Activated CD8-positive, alpha-beta T cell treated with anti-CD3 and anti-CD28 coated beads, Interleukin-2, amount 10 ng/mL, durations not matched to agents 7 days and 5 days (primary cell): ENCODE data around the gene CNTD1. TPM values are rescaled to one million over a fixed set of nuclear protein-coding genes. Genes with fewer than 3 reads are reported as not detected.

Experiments used
- microRNA-seq: library from miRNA; unstranded; fragments of <30 nt; microRNA quantifications from one replicate; pipeline ENCODE4 v1.2.0, GENCODE V29; 2022
- total RNA-seq, 2 experiments: library from RNA; stranded (reverse); gene quantifications; one replicate each; pipeline ENCODE4 v1.2.3, GENCODE V29; 2021

The CNTD1 gene
- total RNA-seq, 2 experiments from 2014 or later: not detected

Small RNA genes within 50 kb of the gene (microRNA-seq; reads per million reads assigned to microRNA genes)
- gene MIR6781: 3.4 reads per million

Other genes with a start within 250 kb of the CNTD1 start
- under 1 TPM; 0.53 to 0.60 TPM for gene HSD17B1, start 245.9 kb upstream of the CNTD1 start, total RNA-seq
- 10 to 100 TPM; 54.8 to 62.1 TPM for gene COASY, start 236.7 kb upstream of the CNTD1 start, total RNA-seq
- 10 to 100 TPM; 65.8 to 65.9 TPM for gene MLX, start 231.8 kb upstream of the CNTD1 start, total RNA-seq
- 10 to 100 TPM; 19.2 to 21.8 TPM for gene PSMC3IP, start 221.1 kb upstream of the CNTD1 start, total RNA-seq
- gene RETREG3, start 189.5 kb upstream of the CNTD1 start, total RNA-seq: 10 to 100 TPM; 53.6 to 54.7 TPM
- 10 to 100 TPM; 82.3 to 83.4 TPM for gene TUBG1, start 189.2 kb upstream of the CNTD1 start, total RNA-seq
- 1 to 10 TPM; 8.0 to 8.1 TPM for gene TUBG2, start 139.6 kb upstream of the CNTD1 start, total RNA-seq
- gene PLEKHH3, start 121.9 kb upstream of the CNTD1 start, total RNA-seq: 1 to 10 TPM in 1 of 2 experiments, under 1 TPM in 1; 0.79 to 1.2 TPM
- under 1 TPM; 0.13 to 0.29 TPM for gene CCR10, start 117.0 kb upstream of the CNTD1 start, total RNA-seq
- gene CNTNAP1, start 116.3 kb upstream of the CNTD1 start, total RNA-seq: under 1 TPM; 0.71 to 0.78 TPM
- gene EZH1, start 53.8 kb upstream of the CNTD1 start, total RNA-seq: 10 to 100 TPM; 32.4 to 37.7 TPM
- not detected for gene RAMP2, start 37.6 kb upstream of the CNTD1 start, total RNA-seq
- gene VPS25, start 25.4 kb upstream of the CNTD1 start, total RNA-seq: 10 to 100 TPM; 67.8 to 70.5 TPM
- gene WNK4, start 18.3 kb upstream of the CNTD1 start, total RNA-seq: under 1 TPM; 0.37 to 0.66 TPM
- gene COA3, start 157 bp upstream of the CNTD1 start, total RNA-seq: 10 to 100 TPM; 41.4 to 41.5 TPM
- 10 to 100 TPM; 86.7 to 89.7 TPM for gene BECN1, start 25.4 kb downstream of the CNTD1 start, total RNA-seq
- 100 to 1,000 TPM; 141 to 145 TPM for gene PSME3, start 34.5 kb downstream of the CNTD1 start, total RNA-seq
- gene AOC2, start 45.7 kb downstream of the CNTD1 start, total RNA-seq: 1 to 10 TPM; 2.0 to 2.1 TPM
- gene AOC3, start 52.3 kb downstream of the CNTD1 start, total RNA-seq: 1 to 10 TPM; 1.0 to 1.4 TPM
- gene G6PC1, start 101.9 kb downstream of the CNTD1 start, total RNA-seq: not detected
- gene AARSD1, start 165.6 kb downstream of the CNTD1 start, total RNA-seq: 10 to 100 TPM; 37.6 to 38.3 TPM
- gene PTGES3L, start 181.2 kb downstream of the CNTD1 start, total RNA-seq: under 1 TPM; 0.37 to 0.86 TPM
- 10 to 100 TPM; 16.2 to 16.8 TPM for gene RUNDC1, start 181.7 kb downstream of the CNTD1 start, total RNA-seq
- gene RPL27, start 199.6 kb downstream of the CNTD1 start, total RNA-seq: 100 to 1,000 TPM; 949 to 980 TPM
- gene IFI35, start 207.9 kb downstream of the CNTD1 start, total RNA-seq: 100 to 1,000 TPM; 107 to 110 TPM
- 10 to 100 TPM; 14.6 to 19.2 TPM for gene VAT1, start 223.5 kb downstream of the CNTD1 start, total RNA-seq
- gene RND2, start 226.4 kb downstream of the CNTD1 start, total RNA-seq: not detected